ENCODE results near the gene ADGRV1.

ADGRV1 gene

DNA sequence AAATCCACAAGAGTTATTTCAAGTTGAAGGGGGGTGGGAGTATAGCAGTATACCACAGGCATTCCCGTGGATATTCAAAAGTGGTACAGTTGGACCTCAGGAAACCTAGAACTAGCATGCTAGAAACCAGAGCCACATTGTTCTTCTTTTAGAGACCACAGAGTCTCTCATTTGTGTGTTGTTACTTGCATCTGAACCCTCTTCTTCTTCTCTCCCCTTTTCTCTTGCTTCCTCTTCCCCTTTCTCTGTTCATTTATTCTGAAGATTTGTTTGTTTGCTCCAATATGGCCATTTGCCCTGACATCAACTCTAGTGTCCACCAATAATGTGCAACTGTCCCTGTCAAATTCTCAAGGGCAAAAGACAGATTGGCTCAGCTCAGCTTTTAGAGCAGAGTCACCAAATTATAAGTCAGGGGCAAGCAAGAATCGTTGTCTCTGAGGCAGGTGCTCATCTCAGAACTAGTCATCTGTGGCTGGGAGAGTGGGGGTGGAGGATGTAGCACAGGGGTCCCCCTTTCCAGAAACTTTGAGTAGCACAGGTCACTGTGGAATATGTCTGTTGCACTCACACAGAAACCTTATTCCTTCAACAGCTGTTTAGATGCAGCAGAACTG is 503.5 kb downstream of the ADGRV1 start:
- no peak for DNase-seq (ENCODE audit: low read depth in 2 of 2)

DNA sequence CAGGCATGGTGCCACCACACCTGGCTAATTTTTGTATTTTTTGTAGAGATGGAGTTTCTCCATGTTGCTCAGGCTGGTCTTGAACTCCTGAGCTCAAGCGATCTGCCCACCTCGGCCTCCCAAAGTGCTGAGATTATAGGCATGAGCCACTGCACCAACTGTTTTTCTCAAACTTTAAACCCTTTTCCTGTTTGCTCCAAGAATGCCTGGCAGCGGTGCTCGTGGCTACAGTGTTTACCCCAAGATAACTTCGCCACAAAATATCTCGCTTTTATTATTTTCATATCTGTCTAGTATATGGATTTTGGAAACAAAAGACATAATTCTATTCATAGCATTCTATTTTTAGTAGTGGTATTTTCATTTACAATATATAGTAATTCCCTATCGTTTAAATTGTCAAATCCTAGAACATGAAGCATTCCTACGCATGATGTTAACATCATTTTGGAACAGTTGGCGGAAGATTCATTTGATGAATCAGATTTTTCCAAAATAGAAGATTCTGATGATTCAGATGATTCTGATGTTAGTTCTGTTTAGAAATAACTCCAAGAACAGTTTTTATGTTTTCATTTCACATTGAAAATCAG is 504.6 kb downstream of the ADGRV1 start:
- DNase-seq (ENCODE audit: low read depth in 2 of 2), result peak in 1 of 2 experiments; percentile 18

DNA sequence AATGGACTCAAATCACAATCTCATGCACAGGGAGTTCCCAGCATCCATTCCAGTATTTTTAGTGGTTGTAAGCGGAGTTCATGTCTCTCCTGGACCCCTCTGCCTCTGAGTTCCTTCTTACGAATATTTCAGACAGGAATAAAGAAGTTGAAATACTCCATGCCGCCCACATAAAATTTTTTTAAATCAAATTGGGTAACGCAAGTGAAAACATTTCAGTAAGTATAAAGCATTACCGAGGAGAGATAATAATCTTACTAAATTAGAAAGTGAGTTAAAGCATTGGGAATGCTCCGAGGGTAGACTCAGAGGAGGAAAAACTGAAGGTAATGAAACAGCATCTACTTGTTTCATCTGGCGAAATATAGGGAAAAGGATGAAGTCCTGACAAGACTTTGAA is 506.9 kb downstream of the ADGRV1 start:
- DNase-seq (ENCODE audit: low read depth in 2 of 2), result no peak

DNA sequence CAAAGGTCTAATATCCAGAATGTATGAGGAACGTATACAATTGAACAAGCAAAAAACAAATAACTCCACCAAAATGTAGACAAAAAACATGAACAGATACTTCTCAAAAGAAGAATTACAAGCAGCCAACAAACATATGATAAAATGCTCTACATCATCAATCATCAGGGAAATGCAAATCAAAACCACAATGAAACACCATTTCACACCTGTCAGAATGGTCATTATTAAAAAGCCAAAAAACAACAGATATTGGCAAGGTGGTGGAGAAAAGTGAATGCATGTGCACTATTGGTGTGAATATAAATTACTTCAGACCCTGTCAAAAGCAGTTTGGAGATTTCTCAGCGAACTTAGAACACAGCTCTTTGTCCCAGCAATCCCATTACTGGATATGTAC is 510.8 kb downstream of the ADGRV1 start:
- DNase-seq (ENCODE audit: low read depth in 2 of 2), result no peak

DNA sequence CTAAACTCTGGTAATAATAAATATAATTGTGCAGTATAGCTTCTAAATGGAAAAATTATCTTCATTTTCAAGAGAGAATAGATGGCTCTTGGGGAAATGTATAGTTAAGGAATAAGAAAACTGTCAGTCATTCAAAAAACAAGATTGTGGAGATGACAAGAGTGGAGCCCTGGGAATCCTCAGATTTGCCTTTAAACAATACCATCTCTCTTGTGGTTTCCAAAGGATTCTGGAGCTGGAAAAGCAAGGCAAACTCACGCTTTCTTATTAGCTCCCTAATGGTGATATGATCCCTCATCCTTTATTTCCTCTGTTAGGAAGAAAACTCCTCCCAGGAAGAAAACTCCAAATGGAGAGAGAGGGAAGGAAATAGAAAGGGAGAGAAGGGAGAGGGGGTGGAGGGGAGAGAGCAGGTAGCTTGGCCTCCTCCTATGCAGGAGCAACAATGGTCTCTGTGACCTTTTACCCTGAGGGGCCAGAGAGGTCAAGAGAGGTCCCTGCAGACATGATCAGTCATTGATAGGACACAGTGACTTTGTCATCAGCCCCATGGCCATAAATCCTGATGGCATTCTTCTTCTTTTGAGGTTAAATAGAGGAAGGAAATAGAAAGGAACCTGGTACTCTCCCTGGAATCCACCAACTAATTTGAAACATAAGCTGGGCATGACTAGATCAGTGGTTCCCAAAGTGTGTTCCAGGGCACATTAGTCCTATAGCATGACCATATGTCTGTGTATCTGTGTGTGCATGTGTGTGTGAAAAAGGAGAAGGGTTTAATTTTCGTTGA is 512.4 kb downstream of the ADGRV1 start:
- no peak for DNase-seq (ENCODE audit: low read depth in 2 of 2)

DNA sequence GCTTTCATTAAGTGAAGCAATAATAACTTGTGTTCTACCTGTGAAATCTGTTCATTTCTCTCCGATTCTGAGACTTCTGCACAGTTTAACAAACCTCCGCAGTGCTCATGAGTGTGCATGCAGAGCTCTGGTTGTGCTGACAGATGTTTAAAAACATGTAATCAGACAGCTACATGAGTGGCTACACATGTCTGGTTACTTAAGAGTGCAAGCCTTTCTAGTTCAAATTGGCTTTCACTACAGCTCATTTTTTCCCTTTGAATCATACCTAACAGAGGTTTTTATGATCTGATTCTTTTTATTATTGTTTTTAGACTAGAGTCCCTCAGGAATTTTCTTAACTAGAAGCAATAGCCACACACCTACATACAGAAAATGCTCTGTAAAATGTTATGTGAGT is 514.3 kb downstream of the ADGRV1 start:
- peak; percentile 56 to 67 for DNase-seq (ENCODE audit: low read depth in 2 of 2)

DNA sequence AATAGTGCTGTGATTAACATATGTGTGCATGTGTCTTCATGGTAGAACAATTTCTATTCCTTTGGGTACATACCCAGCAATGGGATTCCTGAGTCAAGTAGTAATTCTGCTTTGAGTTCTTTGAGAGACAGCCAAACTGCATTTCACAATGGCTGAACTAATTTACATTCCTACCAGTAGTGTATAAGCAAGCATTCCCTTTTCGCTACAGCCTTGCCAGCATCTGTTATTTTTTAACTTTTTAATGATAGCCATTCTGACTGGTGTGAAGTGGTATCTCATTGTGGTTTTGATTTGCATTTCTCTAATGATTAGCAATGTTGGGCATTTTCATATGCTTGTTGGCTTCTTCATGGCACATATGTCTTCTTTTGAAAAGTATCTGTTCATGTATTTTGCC is 516.0 kb downstream of the ADGRV1 start:
- DNase-seq (ENCODE audit: low read depth in 2 of 2), result peak; percentile 91 to 93

DNA sequence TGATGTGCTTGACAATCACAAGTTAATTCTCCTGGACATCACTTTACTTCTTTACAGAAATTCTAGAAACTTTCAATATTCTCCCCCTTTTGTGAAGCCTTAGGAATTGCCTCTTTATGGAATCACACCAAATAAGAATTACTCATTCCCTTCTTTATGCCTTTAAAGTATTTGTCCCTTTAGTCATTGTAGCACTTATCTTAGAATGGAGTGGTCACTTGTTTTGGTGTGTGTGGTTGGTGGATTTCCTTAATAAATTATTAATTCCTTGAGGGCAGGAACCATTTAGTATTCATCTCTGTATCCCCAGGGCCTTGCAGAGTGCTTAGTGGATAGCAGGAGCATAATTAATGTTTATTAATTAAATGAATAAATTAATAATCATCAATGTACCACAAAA is 517.5 kb downstream of the ADGRV1 start:
- no peak for DNase-seq (ENCODE audit: low read depth in 2 of 2)

DNA sequence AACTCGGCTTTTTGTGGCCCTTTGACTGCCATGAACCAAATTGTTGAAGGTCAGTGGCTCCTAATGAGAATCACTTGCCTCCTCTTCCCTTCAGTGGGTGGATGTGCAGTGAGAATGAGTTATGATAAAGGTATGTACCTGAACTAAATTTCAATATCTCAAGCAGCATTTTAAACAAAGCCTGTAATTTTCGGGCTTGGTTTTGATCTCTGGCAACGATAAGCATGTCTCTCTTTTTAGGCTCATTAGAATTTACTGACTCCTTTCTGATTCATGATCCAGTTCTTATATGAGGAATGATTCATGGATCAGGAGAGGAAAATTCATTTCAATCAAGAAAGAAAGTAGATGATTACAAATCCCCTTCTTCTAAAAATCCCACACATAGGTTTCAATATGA is 519.0 kb downstream of the ADGRV1 start:
- no peak for DNase-seq (ENCODE audit: low read depth in 2 of 2)

DNA sequence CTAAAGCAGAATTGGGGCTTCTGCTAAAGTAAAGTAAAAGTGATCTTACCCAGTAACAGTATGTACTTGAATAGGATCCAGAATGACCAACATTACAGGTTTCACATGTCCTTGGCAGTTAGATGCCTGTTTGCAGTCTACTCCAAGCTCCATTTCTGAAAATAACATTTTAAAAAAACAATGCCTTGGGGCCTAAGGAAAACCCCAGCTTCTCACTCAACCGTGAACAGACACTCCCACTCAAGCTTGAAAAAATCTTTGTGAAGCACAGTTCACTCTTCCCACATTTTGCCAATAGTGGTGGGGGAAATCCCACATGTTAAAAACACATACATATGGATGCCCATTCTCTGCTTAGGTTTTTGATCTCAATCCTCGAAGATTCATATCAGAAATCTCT is 520.4 kb downstream of the ADGRV1 start:
- no peak for DNase-seq (ENCODE audit: low read depth in 2 of 2)

DNA sequence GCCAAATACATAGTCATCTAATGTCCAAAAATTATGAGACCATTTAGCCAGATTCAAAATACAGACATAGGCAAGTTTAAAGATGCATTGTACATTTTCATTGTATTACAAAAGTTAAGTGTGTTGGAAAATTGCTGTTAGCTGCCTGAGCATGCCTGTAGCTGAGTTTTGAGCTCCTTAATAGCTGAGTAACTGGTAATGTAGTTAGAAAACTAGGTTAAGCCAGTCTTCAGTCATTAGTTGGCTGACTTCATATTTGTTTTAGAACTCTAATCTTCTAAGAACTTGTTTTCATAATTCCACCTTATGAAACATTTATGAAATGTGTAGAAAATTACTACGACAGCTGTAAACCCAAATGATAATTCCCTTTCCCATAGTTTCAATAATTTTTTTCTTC is 531.2 kb downstream of the ADGRV1 start:
- DNase-seq (ENCODE audit: low read depth in 2 of 2), result no peak

DNA sequence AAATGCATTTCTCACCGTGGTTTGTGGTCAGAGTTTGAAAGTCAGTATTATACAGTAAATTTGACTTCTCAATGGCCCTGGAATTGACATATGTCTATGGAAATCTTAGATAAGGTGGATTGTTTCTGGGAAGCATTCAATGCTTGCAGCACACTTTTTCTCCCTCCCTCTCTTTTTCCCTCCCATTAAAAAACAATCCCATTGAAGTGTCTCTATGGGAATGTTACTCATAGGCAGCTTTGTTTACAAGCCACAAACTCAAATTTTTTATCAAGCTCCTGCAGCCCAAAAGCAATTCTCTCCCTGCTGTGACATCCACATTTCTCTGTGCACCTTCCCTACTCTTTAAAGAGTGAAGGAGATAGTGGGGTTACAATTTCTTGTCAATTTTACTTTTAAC is 532.4 kb downstream of the ADGRV1 start:
- DNase-seq (ENCODE audit: low read depth in 2 of 2), result no peak

DNA sequence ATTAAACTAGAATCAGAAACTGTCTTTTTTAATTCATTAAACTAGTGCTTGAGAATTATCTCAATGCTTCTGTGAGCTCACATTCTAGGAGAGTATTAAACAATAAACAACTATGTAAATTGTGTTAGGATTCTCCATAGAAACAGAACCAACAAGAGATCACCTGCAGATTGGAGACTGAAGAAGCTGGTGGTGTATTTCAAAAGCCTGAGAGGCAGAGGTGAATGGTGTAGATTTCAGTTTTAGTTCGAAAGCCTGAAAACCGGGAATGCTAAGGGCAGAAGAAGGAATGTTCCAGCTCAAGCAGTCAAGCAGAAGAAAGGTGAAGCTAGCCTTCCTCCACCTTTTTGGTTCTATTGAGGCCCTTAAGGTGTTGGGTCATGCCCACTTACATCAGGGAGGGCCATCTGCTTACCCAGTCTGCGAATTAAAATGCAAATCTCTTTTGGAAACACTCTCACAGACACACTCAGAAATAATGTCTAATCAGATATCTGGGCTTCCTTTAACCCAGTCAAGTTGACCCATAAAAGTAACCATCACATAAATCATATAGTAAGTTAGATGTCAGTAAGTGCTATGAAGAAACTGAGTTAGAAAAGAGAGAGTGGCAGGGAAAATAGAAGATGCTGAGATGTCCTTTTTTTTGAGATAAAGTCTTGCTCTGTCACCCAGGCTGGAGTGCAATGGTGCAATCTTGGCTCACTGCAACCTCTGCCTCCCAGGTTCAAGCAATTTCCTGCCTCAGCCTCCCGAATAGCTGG is 533.1 kb downstream of the ADGRV1 start:
- DNase-seq (ENCODE audit: low read depth in 2 of 2), result no peak

DNA sequence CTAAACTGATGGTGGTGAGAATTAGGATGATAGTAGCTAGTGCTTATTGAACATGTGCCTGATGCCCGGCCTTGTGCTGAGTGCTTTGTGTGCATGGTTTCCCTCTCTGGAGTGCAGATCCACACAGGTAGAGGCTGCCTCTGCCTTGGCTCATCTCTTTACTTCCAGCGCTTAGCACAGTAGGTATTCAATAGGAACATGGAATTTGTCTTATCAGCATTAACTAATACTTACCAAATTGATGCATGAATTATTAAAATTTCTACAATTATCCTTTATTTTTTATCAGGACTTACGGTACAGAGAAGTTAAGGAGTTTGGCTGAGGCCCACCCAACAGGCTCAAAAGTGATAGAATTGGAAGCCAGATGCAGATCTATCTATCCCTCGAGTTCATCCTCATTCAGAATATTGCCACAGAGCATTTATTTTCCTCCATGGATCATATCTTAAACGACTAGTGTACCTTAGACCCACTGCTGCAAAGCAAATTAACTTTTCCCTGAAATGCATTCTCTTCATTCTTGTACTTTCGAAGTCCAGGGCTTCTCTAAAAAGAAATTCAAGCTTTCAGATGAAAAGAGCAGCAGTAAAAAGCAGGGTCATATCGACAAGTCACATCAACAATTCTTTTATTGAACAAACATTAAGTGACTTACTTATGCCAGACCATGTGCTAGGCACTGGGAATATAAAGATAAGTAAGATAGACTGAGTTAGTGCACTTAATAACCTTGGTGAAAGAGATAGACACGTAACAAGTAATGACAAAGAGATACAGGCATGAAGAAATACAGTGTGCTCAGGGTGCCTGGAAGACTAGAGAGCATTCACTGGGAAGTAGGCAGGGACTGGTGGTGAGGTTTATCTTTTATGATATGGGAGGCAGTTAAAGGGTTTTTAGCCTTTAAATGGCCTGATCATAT is 534.5 kb downstream of the ADGRV1 start:
- DNase-seq (ENCODE audit: low read depth in 2 of 2), result no peak

DNA sequence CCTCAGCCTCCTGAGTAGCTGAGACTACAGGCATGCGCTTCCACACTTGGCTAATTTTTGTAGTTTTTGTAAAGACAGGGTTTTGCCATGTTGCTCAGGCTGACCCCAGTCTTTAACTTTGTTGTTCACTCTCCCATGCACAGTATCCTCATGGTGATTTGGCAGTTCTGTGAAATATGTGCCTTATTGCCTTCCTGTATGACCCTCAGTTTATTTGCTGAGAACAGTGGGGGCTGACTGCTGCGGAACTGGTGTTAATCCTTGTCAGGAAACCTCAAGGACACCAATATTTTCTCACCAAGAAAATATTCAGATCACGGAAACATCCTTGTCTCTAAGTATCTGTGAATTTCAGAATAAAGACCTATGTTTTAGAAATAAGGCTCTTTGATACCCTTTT is 536.7 kb downstream of the ADGRV1 start:
- no peak for DNase-seq (ENCODE audit: low read depth in 2 of 2)

DNA sequence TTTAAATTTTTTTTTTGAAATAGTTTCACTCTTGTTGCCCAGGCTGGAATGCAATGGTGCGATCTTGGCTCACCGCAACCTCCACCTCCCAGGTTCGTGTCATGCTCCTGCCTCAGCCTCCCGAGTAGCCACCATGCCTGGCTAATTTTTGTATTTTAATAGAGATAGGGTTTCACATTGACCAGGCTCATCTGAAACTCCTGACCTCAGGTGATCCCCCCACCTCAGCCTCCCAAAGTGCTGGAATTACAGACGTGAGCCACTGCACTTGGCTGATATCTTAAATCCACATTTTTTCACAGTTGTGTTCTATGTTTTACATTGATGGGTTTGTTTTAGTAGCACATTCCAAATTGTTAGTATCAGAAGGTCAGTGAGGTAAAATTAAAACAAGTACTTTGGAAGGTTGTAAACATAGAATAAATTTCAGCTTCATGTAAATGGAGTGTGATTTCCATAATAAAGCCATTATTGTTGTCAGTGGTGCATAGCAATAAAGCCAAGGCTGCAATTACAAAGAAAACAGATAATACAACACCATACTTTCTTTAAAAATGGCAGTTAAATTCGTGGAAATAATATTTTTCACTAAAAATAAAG is 537.3 kb downstream of the ADGRV1 start:
- no peak for DNase-seq (ENCODE audit: low read depth in 2 of 2)

DNA sequence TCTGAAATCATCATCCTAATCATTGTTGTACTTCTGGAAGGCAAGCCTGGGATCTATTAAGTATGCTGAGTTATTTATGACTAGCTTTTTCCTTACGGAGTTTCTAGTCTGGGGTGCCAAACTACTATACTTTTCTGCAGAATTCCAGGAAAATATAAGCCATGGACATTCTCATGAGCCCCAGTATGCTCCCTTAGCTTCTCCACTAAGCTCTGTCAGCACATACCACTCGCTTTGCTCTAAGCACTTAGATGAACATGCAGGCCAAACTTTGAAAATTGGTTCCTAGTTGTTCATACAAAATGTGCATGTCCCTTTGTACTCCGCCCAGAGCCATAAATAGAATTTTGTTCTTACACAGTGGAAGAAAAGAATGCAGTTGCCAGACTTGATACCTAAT is 539.9 kb downstream of the ADGRV1 start:
- DNase-seq (ENCODE audit: low read depth in 2 of 2), result no peak

DNA sequence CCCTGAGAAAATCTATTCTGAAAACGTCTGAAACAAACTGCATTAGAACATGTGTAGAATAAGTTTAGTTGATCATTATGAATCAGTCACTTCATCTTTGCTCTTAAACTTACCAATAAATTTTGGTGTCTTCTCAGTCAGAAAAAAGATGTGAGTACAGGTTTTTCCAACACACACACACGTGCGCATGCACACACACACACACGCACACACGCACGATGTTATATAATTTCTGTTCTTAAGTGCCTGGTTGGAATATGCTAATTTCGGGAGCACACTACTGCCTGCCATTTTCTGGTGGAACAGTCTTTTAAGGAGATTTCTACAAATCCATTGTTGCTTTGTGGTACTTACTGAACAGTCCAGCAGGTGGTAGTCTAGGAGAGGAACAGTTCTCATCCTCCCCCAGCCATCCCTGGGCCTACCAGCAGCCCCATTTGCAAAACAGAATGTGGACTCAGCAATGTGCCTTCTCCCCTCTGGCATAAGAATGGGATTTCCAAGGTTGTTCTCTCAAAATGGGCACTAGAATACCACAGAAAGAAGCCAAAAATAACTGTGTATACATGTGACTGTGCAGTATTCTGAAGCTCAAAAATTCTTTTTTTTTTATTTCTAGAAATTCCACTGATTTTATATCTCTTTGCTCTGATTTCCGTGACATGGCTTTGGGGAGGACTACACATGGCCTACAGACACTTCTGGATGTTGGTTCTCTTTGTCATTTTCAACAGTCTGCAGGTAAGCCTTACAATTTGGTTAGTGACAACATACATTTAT is 543.2 kb downstream of the ADGRV1 start:
- peak; percentile 47 to 56 for DNase-seq (ENCODE audit: low read depth in 2 of 2)

DNA sequence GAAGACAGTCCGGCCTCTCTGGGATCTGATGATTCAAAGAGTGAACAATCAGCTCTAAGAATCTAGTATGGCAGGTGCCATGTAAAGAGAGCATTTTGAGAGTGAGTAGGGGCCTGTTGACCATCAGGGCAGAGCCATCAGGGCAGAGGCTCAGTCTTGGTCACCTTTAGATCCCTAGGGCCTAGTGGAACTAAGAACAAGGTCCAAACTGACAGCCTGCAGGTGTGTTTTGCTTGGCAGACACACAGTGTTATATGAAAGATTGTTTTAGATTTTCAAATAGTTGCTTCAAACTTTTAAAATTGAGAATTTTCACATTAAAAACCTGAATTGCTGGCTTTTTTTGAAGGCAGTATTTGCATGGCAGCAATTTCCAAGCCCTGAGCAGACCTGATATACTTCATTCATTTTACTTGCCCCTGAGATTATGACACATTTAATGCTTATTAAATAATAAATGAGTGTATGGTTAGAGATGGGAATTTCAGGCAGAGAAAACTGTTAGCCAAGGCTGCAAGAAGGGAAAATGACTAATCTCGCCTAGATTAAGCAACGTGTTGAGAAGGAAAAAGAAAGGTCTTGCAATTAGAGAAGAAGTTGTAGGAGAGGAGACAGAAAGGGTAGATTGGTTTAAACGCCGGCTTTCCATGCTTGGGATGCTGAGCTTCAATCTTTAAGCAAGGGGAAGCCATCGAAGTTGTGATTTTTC is 544.9 kb downstream of the ADGRV1 start:
- DNase-seq (ENCODE audit: low read depth in 2 of 2), result no peak

DNA sequence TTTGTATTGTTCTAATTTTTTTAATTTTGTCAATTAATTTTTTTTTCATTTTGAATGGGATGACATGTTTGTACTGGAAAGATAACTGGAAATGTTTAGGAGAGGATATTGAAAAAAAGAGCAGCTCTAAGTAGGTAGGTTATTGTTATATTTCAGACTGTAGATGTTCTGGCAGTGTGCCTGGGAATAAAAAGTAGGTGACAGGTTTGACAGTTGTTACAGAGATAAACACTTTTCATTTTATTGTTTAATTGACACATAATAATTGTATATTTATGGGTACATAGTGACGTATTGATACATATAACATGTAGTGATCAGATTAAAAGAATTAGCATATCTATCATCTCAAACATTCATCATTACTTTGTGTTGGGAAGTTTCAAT is 545.5 kb downstream of the ADGRV1 start:
- DNase-seq (ENCODE audit: low read depth in 2 of 2), result no peak
